Measurements from ENCODE around the gene AATK.

AATK gene

DNA sequence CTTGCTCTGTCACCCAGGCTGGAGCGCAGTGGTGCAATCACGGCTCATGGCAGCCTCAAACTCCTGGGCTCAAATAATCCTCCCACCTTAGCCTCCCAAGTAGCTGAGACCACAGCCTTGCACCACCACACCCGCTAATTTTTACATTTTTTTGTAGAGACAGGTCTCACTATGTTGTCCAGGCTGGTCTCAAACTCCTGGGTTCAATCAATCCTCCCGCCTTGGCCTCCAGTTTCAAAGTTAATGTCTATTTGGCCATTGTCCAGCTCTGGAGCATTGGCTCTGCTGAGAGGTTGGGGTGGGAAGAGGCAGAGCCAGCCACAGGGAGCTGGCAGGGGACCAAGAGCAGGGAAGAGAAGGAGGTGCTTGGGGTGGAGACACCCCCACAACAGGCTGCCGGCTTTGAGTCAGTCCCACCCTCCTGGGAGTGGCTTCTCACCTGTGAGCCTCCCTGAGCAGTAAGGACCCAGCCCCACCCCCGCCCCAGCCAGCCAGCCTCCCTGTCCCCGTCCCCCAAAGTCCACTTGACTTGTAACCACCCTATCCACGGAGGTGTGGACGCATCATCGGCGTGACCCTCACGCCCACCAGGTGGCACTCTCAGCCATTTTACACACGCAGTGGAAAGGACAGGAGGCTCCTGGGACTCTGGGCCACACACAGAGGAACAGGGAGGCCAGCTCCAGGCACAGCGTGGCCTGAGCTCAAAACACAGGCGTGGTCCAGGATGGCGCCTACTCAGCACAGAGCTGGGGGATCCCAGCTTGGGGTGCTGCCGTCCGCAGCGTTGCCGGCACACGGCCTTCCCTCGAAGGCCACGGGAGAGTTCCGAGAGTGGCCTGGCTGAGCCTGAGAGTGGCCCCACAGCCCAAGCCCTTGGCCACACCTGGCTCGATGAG, 23.5 kb downstream of the AATK start:
- DNase-seq: peak; percentile 40

DNA sequence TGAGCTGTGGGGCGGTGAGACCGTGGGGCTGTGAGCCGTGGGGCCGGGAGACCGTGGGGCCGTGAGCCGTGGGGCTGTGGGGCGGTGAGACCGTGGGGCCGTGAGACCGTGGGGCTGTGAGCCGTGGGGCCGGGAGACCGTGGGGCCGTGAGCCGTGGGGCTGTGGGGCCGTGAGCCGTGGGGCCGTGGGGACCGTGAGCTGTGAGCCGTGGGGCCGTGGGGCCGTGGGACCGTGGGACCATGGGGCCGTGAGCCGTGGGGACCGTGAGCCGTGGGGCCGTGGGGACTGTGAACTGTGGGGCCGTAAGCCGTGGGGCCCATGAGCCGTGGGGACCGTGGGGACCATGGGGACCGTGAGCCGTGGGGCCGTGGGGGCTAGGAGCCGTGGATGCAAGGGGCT, 25.3 kb downstream of the AATK start:
- DNase-seq: no peak

DNA sequence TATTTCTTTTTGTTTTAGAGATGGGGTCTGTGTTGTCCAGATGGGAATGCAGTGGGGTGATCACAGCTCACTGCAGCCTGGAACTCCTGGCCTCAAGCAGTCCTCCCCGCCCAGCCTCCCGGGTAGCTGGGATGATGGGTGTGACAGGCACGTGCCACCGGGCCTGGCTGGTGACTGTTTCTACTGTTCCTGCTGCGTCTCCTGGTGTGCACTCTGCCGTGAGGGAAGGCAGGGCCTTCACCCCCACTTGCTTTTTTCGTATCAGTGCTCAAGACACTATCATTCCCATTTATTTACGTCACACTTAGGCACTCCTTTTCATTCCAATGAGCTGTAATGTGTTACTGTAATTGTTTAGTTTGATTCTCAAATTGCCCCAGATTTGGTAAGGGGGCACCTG, 26.0 kb downstream of the AATK start:
- no peak for DNase-seq

DNA sequence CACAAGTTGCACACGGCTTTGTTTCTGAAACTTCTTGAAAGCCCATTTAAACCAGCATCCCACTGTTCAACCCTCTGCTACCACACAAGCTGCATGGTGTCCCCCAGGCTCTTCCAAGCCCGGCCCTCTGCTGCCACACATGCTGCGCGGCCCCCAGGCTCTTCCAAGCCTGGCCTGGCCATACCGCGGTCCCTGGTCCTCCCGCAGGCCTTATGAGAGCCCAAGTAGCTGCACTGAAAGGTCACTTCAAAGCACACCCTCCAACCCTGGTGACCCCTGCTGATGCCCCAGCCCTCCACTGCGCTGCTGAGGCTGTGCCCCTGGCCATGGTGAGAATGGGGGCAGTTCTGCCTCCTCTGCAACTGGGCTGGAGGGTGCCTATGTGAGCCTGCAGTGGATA, 26.6 kb downstream of the AATK start:
- DNase-seq: no peak

DNA sequence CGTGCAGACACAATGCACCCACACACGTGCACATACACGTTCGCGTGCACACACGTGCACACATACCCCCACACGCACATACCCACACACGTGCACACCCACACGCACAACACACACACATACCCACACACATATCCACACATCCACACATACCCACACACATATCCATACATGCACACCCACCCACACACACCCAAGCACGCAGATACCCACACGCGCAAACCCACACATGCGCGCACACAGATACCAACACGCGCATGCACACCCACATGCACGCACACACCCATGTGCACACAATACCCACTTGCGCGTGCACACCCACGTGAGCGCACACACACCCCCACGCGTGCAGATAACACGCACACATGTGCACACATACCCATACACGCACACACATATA, 27.5 kb downstream of the AATK start:
- no peak for DNase-seq

DNA sequence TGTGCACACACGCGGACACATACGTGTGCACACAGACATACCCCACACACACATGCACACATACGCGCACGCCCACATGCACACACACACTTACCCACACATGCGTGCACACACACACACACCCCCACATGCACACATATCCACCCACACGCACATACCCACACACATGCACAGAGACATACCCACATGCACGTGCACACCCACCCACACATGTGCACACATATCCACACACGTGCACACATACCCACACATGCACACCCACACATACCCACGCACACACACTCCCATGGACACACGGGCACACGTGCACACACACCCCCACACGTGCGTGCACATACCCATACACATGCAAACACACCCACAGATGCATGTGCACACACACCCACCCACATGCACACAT, 27.9 kb downstream of the AATK start:
- DNase-seq: no peak

DNA sequence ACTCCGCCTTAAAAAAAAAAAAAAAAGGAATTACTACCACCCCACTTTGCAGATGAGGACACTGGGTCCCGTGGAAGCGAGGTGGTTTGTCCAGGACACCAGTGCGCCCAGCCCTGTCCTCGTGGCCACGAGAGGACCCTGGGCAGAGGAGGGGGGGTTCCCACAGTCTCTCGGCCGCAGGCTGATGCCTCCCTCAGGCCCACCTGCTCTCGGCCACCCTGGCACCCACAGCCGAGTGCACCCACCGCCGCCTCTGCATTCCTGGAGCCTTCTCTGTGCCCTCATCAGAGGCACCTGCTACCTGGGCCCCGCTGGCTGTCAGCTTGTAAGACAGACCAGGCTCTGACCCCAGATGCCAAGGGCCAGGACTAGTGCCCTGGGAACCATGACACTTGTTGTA, 28.8 kb downstream of the AATK start:
- DNase-seq: no peak

DNA sequence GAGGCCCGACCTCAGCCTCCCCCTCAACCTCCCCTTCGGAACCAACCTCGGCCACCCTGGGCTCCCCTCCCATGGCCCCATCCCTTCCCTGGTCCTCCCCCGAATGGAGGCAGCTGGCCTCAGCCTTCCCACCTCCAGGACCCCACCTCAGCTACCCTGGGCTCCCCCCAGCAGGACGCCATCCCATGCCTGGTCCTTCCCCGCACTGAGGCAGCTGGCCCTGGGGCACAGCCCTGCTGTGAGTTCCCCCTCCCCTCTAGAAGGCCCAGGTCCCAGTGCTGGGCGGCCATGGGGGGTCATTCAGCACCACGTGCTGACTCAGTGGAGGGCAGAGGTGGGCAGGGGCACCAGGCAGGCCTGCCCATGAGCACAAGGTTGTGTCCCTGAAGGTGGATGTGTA, 29.7 kb downstream of the AATK start:
- no peak for DNase-seq

DNA sequence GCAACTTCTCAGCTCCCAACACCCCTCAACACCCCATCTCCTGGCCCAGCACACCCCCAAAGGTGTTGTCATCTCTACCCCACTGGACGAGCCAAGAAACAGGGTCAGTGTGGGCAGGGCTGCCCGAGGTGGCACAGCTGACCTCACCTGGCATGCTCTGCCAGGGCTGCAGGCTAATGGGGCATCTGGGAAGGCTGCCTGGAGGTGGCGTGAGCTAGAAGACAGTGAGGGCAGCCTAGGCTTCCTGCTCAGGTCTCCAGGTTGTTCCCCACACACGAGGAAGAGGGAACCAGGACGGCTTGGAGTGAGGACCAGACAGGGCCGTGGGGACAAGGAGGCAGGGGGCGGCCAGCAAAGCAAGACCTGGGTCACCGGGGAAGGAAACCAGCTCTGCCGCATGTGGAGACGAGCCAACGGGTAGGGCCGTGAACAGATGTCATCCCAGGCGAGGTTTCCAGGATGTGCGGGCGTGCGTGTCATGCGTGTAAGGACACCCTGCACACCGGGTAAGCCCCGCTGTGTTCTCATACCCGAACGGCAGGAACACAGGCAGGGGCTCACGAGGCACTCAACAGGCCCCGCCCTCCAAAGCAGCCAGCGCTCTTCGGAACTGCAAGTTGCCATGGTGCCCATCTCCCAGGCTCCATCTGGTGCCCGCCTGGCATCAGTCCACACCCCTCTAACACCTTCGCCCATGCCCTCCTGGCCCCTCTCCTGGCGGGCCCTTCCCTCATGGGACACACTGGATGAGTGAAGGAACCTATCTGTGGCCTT, 30.3 kb downstream of the AATK start:
- DNase-seq: no peak

DNA sequence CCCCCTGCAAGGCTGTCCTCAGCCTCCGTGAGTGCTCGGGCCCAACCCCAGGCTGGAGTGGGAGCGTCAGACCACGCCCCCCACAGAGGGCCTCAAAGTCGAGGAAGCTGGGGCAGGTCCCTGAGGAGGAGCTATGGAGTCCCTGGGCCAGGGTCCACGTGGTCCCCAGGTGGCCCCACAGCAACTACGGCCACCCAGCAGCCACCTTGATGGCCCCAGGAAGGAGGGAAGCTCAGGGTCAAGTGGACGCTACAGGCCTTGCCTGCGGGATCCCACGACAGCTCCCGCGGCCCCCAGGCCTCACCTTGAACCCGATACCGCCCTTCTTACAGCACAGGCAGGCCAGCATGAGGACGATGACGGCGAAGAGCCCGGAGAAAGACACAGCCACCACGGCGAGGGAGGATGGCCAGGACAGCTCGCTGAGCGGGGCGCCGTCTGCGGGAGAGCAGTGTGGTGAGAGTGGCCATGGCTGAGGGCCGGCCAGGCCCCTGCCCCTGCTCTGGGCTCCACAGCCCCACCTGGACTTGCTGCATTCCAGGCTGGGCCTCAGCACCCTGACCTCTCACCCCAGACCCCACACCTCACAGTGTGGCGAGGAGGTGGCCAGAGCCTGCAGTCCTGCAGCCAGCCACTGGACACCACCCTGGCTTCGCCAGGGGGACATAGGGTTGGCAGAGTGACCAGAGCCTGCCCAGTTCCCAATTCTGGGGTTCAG, 31.8 kb downstream of the AATK start:
- no peak for DNase-seq

DNA sequence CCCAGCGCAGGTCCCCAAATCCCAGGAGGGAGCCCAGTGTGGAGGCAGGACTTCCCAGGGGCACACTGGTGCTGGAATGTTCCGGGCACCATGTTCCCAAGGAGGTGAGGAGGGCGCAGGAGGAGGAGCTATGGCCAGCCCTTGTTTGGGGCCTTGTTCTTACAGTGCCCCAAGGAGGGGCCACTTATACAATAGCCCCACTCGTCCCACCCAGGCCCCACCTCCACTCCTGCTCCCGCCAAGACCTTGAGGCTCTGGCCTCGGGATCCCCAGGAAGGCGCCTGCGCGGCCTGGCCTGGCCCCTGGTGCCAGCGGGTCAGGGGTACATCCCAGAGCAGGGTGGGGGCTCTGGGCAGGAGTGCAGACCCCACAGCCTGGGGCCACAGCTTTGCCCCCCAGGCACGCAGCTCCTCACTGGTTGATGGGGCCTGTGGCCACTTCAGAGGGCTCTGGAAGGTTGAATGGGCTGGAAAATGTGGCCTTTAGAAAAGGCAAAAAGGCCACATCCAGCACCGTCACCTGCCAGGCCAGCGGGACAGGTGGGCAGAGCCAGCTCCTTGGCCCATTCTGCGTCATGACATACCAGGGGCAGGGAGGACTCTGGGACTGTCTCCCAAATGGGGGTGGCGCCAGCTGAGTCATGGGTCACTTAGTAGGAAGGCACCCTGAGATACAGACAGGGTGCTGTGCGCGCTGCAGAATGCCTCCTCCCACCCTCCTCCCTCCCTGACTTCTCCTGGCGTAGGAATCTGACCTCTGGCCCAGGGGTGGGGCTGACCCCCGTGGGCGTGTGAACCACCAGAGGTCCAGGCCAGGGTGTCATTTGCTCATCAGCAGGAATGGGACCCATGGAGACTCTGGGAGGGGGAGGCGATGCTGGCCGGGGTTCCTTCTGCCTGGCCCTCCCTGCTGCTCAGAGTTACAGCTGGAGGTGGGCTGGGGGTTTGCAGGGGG, 33.0 kb downstream of the AATK start:
- no peak for DNase-seq

DNA sequence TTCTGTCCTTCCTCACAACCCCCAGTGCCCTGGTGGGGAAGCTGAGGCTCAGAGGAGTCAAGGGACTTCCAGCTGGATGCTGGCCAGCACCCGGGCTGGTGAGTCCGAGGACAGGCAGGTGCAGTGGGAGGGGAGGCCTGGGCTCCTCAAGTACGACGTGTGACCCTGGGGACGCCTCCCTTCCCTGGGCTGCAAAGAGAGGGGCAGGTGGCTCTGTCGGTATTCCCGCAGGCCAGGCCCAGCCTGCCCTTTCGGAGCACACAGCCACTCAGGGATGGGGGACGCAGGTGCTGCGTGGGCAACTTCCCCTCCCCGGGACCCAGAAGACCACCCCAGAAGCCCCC, 33.9 kb downstream of the AATK start:
- DNase-seq: no peak

DNA sequence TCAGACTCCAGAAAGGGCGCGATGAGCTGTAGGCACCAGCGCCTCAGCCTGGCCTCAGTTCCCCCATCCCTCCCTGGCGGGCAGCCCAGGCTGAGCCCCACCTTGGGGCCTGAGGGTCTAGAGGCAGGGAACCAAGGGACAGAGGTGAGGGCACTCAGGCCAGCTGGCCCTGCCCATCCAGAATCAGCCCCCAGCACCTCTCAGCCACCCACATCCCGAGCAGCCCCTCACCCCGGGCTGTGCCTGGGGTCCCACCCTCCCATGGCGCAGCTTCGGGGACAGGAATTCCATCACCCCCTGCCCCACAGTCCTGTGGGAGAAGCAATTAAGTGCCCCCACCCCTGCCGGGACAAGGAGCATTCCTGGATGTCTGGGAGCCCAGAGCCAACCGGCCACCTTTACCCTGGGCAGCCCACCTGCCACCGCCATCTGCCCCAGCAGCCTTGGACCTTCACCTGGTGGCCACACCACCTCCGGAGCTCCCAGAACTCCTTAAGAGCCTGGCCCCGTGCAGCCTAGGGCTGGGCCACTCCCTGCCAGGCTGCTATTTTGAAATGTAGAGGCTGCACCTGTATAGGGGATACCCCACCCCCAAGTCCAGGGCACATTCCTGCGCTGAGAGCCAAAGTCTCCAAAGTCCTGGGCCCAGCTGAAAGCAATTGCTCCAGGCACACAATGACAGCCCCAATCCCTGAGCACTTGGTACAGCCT, 34.4 kb downstream of the AATK start:
- DNase-seq: no peak

DNA sequence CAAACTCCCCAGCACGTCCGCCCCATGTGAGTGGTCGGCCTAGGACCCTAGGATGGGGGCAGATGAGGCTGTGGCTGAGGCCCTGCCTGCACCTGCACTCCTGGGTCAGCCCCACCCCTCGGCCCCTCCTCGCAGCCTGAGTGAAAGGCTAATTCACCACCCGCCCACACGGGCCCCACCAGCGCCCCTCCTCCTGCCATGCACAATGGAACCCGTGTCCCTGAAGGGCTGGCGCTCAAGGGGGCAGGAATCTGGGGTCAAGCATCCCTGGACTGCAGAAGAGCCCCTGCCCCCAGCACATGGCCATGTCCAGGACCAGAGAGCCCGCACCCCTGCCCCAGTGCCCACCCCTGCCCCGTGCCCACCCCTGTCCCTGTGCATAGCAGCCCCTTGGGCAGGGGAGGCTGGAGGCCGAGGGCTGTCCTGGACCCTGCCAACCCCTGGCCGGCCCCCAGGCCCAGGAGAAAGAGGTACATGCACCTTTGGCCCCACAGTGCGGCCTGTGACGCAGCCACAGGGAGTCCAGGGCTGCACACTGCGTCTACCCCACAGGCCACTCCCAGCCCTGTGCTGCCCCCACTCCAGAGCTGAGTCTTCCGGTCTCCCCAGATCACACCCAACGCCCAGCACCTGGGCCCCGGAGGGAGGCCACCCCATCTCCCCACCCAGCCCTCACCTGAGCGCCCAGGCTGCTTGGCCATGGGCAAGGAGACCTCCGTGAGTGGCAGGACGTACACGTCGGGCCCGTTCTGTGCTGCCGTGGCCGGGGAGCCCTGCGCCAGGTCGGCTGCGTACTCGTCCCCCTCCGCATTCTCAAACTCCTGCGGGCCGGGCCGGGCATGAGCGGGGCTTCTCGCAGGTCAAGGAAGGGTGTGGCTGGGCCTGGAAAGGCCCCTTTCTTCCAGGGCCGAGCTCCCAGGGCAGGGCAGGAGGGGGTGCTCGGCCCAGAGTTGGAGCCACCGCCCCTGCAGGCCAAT, 35.3 kb downstream of the AATK start:
- DNase-seq: no peak

DNA sequence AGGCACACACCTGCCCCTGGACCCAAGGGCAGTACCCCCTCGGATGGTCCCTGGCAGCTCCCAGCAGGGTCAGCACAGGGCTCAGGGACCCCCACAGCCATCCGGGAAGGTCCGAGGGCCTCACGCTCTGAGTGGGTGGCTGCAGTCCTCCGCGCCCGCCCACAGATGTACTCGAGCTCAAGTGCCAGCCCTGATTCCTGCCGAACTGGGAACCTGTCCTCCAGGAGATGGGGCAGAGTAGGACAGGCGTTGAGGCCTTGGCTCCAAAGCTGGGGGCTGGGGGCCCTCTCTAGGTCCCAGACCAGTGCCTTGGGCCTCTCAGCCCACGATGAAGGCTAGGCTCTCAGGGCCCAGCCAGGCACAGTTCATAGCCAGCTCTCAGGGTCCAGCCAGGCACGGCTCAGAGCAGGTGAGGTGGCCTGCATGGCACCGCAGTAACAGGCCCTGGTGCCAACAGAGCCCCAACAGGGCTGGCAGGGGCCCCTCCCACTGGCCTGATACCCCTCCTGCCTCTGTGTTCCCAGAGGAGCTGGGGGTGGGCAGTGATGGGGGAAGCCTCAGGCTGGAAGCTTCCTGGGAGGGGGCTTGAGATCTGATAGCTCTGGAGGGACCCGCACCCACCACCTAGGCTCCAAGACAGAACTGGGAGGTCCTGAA, 36.2 kb downstream of the AATK start:
- no peak for DNase-seq

DNA sequence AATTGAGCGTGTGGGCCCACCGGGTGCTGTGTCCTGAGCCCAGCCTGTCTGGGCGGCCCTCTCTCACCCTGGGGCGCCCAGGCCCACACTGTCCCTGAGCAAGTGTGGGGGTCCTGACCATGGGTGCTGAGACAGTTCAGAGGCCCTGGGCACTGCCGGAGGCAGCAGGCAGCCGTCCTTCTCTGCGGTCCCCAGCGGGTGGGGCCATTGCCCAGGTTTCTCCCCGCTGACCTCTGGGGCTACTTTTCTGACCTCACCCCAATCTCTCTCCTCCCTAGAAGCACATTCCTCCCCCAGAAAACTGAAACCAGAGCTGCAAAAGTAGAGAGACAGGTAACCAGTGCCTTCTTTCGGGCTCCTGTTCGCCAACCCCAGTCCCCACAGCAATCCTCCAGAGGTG, 36.7 kb downstream of the AATK start:
- no peak for DNase-seq

DNA sequence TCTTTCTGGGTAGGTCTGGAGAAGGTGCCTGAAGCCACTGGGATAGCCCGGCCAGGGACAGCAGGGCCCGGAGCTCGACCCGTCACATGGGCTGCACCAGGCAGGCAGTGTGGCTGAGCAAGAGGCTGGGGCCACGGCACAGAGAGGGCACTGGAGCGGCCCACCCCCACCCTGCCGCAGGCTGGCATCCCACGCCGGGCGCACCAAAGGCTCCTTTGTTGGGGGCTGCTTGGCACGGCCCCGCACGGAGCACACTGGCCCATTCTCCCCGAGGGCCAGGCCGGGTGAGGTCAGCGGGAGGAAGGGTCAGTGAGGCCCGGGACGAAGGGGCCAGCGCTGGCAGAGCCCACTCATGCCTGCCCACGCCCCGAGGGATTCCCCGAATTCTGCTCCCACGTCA, 37.2 kb downstream of the AATK start:
- DNase-seq: no peak

DNA sequence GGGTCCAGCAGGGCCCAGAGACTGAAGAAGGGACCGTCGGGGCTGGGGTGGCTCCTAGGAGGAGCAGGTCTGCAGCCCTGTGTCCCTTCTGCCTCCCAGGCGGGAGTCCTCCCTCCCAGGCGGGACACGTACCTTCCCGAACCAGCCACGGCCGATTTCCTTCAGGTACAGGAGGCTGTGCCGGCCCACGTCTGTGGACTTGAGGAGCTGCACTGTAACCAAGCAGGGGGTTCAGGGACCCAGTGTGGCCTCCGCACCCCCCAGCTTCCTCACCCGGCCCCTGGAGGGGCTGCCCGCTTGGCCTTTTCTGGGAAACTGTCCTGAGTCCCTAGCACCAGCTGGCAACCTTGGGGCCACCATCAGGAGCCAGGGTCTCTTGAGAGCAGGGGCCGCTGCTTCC, 37.7 kb downstream of the AATK start:
- DNase-seq: no peak

DNA sequence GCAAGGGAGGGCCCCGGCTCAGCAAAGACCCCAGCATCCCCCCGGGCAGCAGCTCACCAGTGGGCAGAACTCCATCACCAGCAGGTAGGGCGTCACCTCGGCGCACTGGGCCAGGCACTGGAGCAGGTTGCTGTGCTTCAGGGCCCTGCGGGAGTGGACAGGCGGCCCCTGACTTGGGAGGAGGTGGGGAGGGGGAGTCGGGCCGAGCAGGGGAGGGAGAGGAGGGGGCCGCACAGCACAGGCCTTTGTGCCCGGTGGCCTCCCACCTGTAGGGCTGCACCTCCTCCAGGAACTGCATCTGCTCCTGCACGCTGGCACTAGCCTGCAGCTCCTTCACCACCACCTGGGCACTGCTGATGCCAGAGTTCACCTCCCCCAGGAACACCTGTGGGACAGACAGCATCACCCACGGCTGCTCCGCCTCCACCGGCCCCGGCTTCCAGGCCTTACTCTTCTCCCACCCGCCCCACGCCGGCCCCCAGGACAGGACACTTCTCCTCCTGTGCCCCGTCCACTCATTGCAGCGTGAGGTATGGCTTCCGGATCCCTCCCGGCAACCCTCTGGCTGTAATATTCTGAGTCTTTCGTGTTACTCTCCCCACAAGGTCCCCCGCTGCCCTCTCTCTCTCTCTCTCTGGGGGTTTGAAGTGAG, 38.4 kb downstream of the AATK start:
- DNase-seq: no peak

DNA sequence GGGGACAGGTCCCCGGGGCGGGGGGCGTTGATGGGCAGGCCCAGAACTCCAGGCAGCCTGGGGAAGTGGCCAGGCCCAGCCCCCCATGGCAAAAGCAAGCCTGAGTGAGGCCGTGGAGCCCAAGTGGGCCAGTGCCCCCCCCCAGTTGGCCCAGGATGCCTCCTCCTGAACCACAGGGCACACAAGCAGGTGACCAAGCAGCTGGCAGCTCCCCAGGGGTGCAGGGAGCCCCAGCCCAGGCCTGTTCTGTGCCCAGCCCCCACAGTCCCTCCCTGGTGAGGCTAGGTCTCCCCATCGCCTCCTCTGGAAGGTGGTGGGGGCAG, 38.9 kb downstream of the AATK start:
- no peak for DNase-seq
